ENCODE data around the gene PBX3. TPM values are rescaled to one million over a fixed set of nuclear protein-coding genes. Genes with fewer than 3 reads are reported as not detected.

Gene PBX3
- total and polyA plus RNA-seq, 2 experiments from 2014 or later = 133 to 134 TPM

GRCh38 chr9:125969868-125970267 lies 222.7 kb downstream of the PBX3 start:
- DNase-seq (ENCODE audit: low read depth in 1 of 2, low spot score in 1 of 2) = no peak
- Histone ChIP-seq H3K27me3 (no peaks in the 10 kb centered on the region), H3K4me1 (ENCODE audit: low read depth) (no peaks in the 10 kb centered on the region), H3K27ac (no peak overlapping the region), H3K4me3 (no peak overlapping the region), H3K9me3 (ENCODE audit: low read depth) (no peaks in the 10 kb centered on the region), H3K36me3 (peaks cover 11% of the 10 kb centered on the region)
- no peak for TF ChIP-seq CTCF (IDR thresholded peaks at IDR 0.05; ENCODE audit: low read depth, low read length)

GRCh38 chr9:125970340-125970739 lies 223.2 kb downstream of the PBX3 start:
- DNase-seq (ENCODE audit: low read depth in 1 of 2, low spot score in 1 of 2) = no peak
- H3K9me3 ChIP-seq (ENCODE audit: low read depth) = no peaks in the 10 kb centered on the region
- H3K27ac ChIP-seq = no peak overlapping the region
- H3K4me3 ChIP-seq = no peak overlapping the region
- TF ChIP-seq CTCF (IDR thresholded peaks at IDR 0.05; ENCODE audit: low read depth, low read length) = no peak
- no peaks in the 10 kb centered on the region for H3K4me1 ChIP-seq (ENCODE audit: low read depth)
- peaks cover 11% of the 10 kb centered on the region for H3K36me3 ChIP-seq
- no peaks in the 10 kb centered on the region for H3K27me3 ChIP-seq

DNA sequence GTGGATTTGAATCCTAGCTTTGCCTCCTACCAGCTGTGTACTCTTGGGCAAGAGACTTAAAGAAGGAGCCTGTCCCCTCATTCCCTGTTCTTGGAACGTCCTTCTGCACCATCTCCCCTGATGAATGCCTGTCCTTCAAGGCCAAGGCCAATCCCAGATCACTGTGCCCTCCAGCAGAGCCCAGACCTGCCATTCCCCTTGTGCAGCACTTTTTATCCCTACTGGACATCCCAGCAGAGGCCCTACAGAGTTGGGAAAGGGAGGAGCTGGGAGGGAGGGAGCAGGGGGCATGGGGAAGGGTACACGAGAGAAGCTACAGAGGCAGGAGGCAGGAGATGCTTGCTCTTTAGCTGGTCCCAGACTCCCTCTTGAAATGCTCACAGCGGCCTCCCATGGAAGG lies 223.9 kb downstream of the PBX3 start:
- TF ChIP-seq CTCF (IDR thresholded peaks at IDR 0.05; ENCODE audit: low read depth, low read length) = no peak
- DNase-seq (ENCODE audit: low read depth in 1 of 2, low spot score in 1 of 2) = no peak
- no peak overlapping the region for H3K27ac ChIP-seq
- H3K4me1 ChIP-seq (ENCODE audit: low read depth) = no peaks in the 10 kb centered on the region
- H3K27me3 ChIP-seq = no peaks in the 10 kb centered on the region
- peaks cover 5% of the 10 kb centered on the region for H3K36me3 ChIP-seq
- H3K9me3 ChIP-seq (ENCODE audit: low read depth) = no peaks in the 10 kb centered on the region
- no peak overlapping the region for H3K4me3 ChIP-seq

DNA sequence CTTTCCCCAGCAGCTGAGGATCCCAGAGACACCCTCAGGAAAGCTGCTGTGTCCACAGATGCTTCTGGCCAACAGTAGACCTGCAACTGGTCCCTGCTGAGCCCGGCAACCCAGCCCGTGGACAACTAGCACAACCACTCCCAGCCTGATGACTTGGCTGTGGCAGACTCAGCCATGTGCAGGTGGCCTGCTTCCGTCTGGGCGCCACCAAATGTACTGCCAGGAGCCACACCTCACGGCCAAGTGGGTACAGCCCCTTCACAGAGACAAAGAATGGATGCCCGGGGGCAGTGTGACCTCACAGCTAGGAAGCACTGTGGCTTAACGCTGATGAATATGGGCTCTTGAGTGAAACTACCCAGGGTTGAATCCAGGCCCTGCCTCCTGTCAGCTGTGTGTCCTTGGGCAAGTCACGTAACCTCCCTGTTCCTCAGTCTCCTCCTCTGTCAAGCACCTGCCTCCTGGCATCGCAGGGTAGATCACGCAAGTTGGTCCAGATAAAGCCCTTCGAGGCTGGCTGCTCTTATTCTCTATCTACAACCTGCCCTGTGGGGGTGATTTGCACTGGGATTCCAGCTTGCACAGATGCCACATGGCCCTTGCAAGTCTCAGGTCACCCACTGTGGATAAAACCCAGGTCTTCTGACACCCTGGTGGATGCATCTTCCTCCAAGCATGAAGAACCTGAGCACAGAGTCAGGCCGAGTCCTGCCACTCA lies 225.0 kb downstream of the PBX3 start:
- Histone ChIP-seq H3K36me3 (no peaks in the 10 kb centered on the region), H3K4me3 (no peak overlapping the region), H3K27me3 (no peaks in the 10 kb centered on the region), H3K4me1 (ENCODE audit: low read depth) (no peaks in the 10 kb centered on the region), H3K9me3 (ENCODE audit: low read depth) (no peaks in the 10 kb centered on the region), H3K27ac (no peak overlapping the region)
- no peak for DNase-seq (ENCODE audit: low read depth in 1 of 2, low spot score in 1 of 2)
- no peak for TF ChIP-seq CTCF (IDR thresholded peaks at IDR 0.05; ENCODE audit: low read depth, low read length)

DNA sequence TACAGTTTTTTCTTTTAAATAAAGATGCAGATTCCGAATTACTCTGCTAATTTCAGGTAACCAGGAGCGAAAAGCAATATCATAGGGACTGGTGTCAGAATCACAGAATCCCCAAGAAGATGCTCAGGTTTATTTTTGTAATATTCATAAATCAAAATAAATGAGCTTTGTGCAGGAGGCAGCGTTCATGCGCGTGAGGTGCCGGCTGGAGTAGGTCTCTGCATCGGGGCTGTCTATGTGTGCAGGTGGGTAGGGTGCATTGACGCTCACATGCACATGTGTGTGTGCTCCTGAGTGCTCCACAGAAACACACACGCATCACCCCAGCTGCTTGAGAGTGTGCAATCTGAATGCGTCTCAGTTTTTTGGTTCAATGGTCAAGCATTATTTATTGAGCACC lies 226.4 kb downstream of the PBX3 start:
- DNase-seq (ENCODE audit: low read depth in 1 of 2, low spot score in 1 of 2) = no peak
- Histone ChIP-seq H3K4me3 (no peak overlapping the region), H3K27ac (no peak overlapping the region), H3K9me3 (ENCODE audit: low read depth) (no peaks in the 10 kb centered on the region), H3K36me3 (no peaks in the 10 kb centered on the region), H3K4me1 (ENCODE audit: low read depth) (no peaks in the 10 kb centered on the region), H3K27me3 (no peaks in the 10 kb centered on the region)
- no peak for TF ChIP-seq CTCF (IDR thresholded peaks at IDR 0.05; ENCODE audit: low read depth, low read length)
